ENCODE results near the gene SESN1. TPM values are rescaled to one million over a fixed set of nuclear protein-coding genes. Genes with fewer than 3 reads are reported as not detected.

Gene SESN1
- total RNA-seq, 1 experiment from 2014 or later: 30.2 TPM

DNA sequence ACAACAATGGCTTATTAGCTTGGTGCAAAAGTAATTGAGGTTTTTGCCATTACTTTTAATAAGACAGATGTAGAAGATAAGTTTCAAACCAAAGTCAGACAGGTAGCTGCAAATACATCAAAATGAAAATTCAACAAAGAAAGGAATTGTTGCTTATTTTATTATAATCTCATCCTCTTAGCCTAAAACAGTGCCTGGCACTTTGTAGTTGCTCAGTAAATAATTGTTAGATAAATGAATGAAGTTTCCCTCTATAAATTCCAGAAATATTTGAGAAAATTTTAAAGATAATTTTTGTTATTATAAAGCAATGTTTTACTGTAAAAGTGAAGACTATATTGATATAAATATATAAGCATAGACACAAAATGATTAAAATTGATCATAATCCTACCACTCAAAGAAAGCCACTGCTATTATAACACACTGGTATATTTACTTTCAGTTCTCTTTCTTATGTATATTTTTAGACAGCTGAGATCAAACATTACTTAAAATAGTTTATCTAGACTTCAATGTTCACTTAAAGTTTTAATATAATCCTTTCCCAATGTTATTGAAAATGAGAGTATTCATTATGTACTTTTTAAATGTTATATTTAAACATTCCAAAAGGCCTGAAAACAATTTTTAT is 42.5 kb downstream of the SESN1 start (continued):
- TF ChIP-seq, protein P1, sequence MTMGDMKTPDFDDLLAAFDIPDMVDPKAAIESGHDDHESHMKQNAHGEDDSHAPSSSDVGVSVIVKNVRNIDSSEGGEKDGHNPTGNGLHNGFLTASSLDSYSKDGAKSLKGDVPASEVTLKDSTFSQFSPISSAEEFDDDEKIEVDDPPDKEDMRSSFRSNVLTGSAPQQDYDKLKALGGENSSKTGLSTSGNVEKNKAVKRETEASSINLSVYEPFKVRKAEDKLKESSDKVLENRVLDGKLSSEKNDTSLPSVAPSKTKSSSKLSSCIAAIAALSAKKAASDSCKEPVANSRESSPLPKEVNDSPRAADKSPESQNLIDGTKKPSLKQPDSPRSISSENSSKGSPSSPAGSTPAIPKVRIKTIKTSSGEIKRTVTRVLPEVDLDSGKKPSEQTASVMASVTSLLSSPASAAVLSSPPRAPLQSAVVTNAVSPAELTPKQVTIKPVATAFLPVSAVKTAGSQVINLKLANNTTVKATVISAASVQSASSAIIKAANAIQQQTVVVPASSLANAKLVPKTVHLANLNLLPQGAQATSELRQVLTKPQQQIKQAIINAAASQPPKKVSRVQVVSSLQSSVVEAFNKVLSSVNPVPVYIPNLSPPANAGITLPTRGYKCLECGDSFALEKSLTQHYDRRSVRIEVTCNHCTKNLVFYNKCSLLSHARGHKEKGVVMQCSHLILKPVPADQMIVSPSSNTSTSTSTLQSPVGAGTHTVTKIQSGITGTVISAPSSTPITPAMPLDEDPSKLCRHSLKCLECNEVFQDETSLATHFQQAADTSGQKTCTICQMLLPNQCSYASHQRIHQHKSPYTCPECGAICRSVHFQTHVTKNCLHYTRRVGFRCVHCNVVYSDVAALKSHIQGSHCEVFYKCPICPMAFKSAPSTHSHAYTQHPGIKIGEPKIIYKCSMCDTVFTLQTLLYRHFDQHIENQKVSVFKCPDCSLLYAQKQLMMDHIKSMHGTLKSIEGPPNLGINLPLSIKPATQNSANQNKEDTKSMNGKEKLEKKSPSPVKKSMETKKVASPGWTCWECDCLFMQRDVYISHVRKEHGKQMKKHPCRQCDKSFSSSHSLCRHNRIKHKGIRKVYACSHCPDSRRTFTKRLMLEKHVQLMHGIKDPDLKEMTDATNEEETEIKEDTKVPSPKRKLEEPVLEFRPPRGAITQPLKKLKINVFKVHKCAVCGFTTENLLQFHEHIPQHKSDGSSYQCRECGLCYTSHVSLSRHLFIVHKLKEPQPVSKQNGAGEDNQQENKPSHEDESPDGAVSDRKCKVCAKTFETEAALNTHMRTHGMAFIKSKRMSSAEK (CRISPR knock-in tag; IDR thresholded peaks at IDR 0.05; ENCODE audit: borderline replicate concordance): no peak
- TF ChIP-seq, protein P2, sequence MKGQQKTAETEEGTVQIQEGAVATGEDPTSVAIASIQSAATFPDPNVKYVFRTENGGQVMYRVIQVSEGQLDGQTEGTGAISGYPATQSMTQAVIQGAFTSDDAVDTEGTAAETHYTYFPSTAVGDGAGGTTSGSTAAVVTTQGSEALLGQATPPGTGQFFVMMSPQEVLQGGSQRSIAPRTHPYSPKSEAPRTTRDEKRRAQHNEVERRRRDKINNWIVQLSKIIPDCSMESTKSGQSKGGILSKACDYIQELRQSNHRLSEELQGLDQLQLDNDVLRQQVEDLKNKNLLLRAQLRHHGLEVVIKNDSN (CRISPR knock-in tag; IDR thresholded peaks at IDR 0.05): no peak
- TF ChIP-seq ETV6 (CRISPR knock-in tag; IDR thresholded peaks at IDR 0.05) (no peak), ZNF416 (CRISPR knock-in tag; IDR thresholded peaks at IDR 0.05) (no peak)

DNA sequence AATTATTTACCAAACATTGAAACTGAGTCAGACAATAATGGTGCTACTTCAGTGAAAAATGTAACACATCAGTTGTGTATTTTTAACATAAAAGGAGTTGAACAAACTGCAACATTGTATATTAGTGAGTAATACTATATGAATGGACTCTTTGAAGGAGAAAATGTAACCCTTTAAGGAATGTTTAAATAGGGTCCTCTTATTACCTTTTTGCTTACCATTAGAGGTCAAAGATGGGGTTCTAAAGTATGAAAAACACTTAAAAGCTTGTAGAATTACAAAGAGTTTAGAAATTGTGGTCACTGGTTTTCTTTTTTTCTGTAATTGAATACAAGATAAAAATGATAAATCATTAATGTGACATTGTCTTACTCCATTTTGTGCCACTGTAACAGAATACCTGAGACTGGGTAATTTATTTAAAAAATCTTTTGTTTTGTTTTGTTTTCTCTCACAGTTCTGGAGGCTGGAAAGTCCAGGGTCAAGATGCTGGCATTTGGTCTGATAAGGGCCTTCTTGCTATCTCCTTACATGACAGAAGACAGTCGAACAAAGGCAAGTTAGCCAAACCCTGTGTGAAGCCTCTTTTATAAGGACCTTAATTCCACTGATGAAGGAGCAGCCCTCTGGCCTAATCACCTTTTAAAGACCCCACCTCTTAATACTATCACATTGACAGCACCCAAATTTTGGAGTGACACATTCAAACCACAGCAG is 43.2 kb downstream of the SESN1 start:
- TF ChIP-seq JUN (CRISPR knock-in tag; IDR thresholded peaks at IDR 0.05) (no peak), ZNF138 (CRISPR knock-in tag; conservative IDR thresholded peaks at IDR 0.05) (no peak), PRRX2 (CRISPR knock-in tag; IDR thresholded peaks at IDR 0.05) (no peak), SMAD3 (CRISPR knock-in tag; IDR thresholded peaks at IDR 0.05; ENCODE audit: borderline replicate concordance) (no peak), TCF7 (CRISPR knock-in tag; IDR thresholded peaks at IDR 0.05; ENCODE audit: low read depth) (no peak), ETV6 (CRISPR knock-in tag; IDR thresholded peaks at IDR 0.05) (no peak), ESRRA (CRISPR knock-in tag; IDR thresholded peaks at IDR 0.05; ENCODE audit: borderline replicate concordance) (no peak)
- TF ChIP-seq, protein P3, sequence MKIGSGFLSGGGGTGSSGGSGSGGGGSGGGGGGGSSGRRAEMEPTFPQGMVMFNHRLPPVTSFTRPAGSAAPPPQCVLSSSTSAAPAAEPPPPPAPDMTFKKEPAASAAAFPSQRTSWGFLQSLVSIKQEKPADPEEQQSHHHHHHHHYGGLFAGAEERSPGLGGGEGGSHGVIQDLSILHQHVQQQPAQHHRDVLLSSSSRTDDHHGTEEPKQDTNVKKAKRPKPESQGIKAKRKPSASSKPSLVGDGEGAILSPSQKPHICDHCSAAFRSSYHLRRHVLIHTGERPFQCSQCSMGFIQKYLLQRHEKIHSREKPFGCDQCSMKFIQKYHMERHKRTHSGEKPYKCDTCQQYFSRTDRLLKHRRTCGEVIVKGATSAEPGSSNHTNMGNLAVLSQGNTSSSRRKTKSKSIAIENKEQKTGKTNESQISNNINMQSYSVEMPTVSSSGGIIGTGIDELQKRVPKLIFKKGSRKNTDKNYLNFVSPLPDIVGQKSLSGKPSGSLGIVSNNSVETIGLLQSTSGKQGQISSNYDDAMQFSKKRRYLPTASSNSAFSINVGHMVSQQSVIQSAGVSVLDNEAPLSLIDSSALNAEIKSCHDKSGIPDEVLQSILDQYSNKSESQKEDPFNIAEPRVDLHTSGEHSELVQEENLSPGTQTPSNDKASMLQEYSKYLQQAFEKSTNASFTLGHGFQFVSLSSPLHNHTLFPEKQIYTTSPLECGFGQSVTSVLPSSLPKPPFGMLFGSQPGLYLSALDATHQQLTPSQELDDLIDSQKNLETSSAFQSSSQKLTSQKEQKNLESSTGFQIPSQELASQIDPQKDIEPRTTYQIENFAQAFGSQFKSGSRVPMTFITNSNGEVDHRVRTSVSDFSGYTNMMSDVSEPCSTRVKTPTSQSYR (CRISPR knock-in tag; IDR thresholded peaks at IDR 0.05): no peak
- TF ChIP-seq, protein P4, sequence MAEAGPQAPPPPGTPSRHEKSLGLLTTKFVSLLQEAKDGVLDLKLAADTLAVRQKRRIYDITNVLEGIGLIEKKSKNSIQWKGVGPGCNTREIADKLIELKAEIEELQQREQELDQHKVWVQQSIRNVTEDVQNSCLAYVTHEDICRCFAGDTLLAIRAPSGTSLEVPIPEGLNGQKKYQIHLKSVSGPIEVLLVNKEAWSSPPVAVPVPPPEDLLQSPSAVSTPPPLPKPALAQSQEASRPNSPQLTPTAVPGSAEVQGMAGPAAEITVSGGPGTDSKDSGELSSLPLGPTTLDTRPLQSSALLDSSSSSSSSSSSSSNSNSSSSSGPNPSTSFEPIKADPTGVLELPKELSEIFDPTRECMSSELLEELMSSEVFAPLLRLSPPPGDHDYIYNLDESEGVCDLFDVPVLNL (CRISPR knock-in tag; IDR thresholded peaks at IDR 0.05; ENCODE audit: borderline replicate concordance, low read depth): no peak
- DNase-seq (ENCODE audit: low spot score) (no peak), ATAC-seq (no peak)
- no peak overlapping the region for H3K27ac Mint-ChIP-seq
- no peaks in the 10 kb centered on the region for H3K27me3 Mint-ChIP-seq (ENCODE audit: low read depth)
- CTCF ChIA-PET: no interaction called here
- H3K36me3 Mint-ChIP-seq: peaks cover 11% of the 10 kb centered on the region
- POLR2A ChIA-PET: no interaction called here
- peaks cover 15% of the 10 kb centered on the region for H3K9me3 Mint-ChIP-seq
- no peak overlapping the region for H3K4me3 Mint-ChIP-seq
- peaks cover 13% of the 10 kb centered on the region for H3K4me1 Mint-ChIP-seq
